ENCODE data around the gene SLC25A34. TPM values are rescaled to one million over a fixed set of nuclear protein-coding genes. Genes with fewer than 3 reads are reported as not detected.

The SLC25A34 gene
- total and polyA plus RNA-seq, 4 experiments from 2014 or later: 0.08 to 4.2 (median 2.2) TPM; not detected in 1

DNA sequence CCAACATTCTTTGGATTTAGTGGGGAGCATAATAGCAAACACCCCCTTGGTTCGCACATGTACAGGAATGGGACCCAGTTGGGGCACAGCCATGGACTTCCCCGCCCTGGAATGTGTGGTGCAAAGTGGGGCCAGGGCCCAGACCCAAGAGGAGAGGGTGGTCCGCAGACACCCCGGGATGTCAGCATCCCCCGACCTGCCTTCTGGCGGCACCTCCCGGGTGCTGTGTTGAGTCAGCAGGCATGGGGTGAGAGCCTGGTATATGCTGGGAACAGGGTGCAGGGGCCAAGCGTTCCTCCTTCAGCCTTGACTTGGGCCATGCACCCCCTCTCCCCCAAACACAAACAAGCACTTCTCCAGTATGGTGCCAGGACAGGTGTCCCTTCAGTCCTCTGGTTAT lies 49.6 kb downstream of the SLC25A34 start:
- DNase-seq: no peak
- peaks cover 0 to 5% of the 10 kb centered on the region in 2 donors for H3K27me3 Mint-ChIP-seq
- Histone ChIP-seq H3K9me3 (ENCODE audit: control insufficient read depth in 1 of 2, low read length in 2 of 2) (no peaks in the 10 kb centered on the region), H3K27me3 (ENCODE audit: insufficient read depth, low read length) (no peaks in the 10 kb centered on the region), H3K27ac (ENCODE audit: low read depth, low read length) (no peak overlapping the region), H3K4me1 (ENCODE audit: insufficient read depth, low read length) (no peaks in the 10 kb centered on the region), H3K4me3 (ENCODE audit: low read length in 2 of 2) (no peak overlapping the region), H3K36me3 (ENCODE audit: insufficient read depth, low read length) (no peaks in the 10 kb centered on the region)
- no peak overlapping the region for H3K27ac Mint-ChIP-seq
- intact Hi-C loops (cut with micrococcal nuclease): no loop called here
- H3K36me3 Mint-ChIP-seq: no peaks in the 10 kb centered on the region
- ChIA-PET POLR2A (ENCODE audit: partially characterized antibody) (no interaction called here), CTCF (ENCODE audit: partially characterized antibody) (interaction anchor here (1.6 kb wide), 1 partner anchor 8 kb away, joined by 7 read pairs; no protein-coding TSS in a partner anchor)
- no peak overlapping the region for H3K4me3 Mint-ChIP-seq
- no peaks in the 10 kb centered on the region for H3K9me3 Mint-ChIP-seq
- peaks cover 0 to under 1% (median 0%) of the 10 kb centered on the region in 4 donors for H3K4me1 Mint-ChIP-seq

DNA sequence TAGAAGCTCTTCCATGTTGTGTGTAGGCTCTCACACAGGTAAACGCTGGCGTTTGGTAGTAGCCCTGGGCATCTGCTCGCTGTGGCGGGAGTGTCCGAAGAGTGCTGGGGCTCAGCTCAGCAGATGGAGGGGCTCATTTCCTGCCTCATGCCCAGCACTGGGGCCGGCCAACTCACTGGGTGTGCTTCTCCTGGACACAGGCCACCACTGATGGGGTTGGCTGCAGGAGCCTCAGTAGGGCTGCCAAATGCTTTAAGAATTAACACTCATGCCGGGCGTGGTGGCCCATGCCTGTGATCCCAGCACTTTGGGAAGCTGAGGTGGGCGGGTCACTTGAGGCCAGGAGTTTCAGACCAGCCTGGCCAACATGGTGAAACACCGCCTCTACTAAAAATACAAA lies 50.5 kb downstream of the SLC25A34 start:
- POLR2A ChIA-PET (ENCODE audit: partially characterized antibody): no interaction called here
- Histone ChIP-seq H3K36me3 (ENCODE audit: insufficient read depth, low read length) (no peaks in the 10 kb centered on the region), H3K4me1 (ENCODE audit: insufficient read depth, low read length) (no peaks in the 10 kb centered on the region), H3K27me3 (ENCODE audit: insufficient read depth, low read length) (no peaks in the 10 kb centered on the region), H3K27ac (ENCODE audit: low read depth, low read length) (no peak overlapping the region), H3K9me3 (ENCODE audit: control insufficient read depth in 1 of 2, low read length in 2 of 2) (no peaks in the 10 kb centered on the region), H3K4me3 (ENCODE audit: low read length in 2 of 2) (no peak overlapping the region)
- intact Hi-C loops (cut with micrococcal nuclease): no loop called here
- Mint-ChIP-seq H3K9me3 (no peaks in the 10 kb centered on the region), H3K36me3 (no peaks in the 10 kb centered on the region), H3K27ac (no peak overlapping the region), H3K4me3 (no peak overlapping the region), H3K4me1 (peaks cover 0 to 2% (median 0%) of the 10 kb centered on the region in 4 donors), H3K27me3 (peaks cover 0 to 5% of the 10 kb centered on the region in 2 donors)
- CTCF ChIA-PET (ENCODE audit: partially characterized antibody): interaction anchor here (1.5 kb wide), 1 partner anchor 269 kb away, joined by 3 read pairs; no protein-coding TSS in a partner anchor
- no peak for DNase-seq

DNA sequence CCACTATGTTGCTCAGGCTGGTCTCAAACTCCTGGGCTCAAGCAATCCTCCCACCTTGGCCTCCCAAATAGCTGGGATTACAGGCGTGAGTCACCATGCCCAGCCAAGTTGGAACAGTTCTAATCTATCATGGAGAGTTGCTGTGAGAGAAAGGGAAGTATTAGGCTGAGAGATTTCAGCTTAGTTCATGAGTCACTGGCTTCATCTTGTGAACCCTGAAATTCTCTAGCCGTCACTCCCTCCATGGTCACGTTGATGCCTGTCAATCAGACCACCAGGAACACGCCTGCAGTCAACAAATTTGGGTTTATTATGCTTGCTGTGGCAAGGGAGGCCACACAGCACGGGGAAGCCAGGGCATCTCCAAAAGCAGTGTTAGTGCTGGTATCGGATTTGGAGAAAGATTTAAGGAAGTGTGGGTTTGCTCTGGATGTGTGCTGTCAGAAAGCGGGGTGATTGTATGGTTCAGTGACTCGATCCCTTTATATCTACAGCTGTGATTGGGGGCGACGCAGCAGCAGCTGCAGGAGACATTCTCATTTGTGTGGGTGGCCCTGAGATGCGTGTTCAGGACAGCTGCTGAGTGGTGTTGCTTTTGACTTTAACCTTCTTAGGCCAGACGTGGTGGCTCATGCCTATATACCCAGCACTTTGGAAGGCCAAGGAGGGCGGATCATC lies 52.7 kb downstream of the SLC25A34 start:
- Mint-ChIP-seq H3K27me3 (peaks cover 0 to 7% of the 10 kb centered on the region in 2 donors), H3K27ac (no peak overlapping the region), H3K36me3 (no peaks in the 10 kb centered on the region), H3K4me3 (no peak overlapping the region), H3K4me1 (peaks cover 2 to 5% (median 4%) of the 10 kb centered on the region in 4 donors), H3K9me3 (no peaks in the 10 kb centered on the region)
- no peaks in the 10 kb centered on the region for H3K27me3 ChIP-seq (ENCODE audit: insufficient read depth, low read length)
- ChIA-PET CTCF (ENCODE audit: partially characterized antibody) (interaction anchor here (0.8 to 1.6 kb wide), 2 partner anchors 26 to 268 kb away, joined by 3 to 4 read pairs; no protein-coding TSS in a partner anchor), POLR2A (ENCODE audit: partially characterized antibody) (no interaction called here)
- peaks cover 6% of the 10 kb centered on the region for H3K4me1 ChIP-seq (ENCODE audit: insufficient read depth, low read length)
- DNase-seq: no peak
- intact Hi-C loops (cut with micrococcal nuclease): no loop called here
- no peaks in the 10 kb centered on the region for H3K9me3 ChIP-seq (ENCODE audit: control insufficient read depth in 1 of 2, low read length in 2 of 2)
- H3K36me3 ChIP-seq (ENCODE audit: insufficient read depth, low read length): no peaks in the 10 kb centered on the region
- no peak overlapping the region for H3K27ac ChIP-seq (ENCODE audit: low read depth, low read length)
- no peak overlapping the region for H3K4me3 ChIP-seq (ENCODE audit: low read length in 2 of 2)

Other genes starting within 250 kb of the SLC25A34 start
- gene CASP9, start 212.0 kb upstream of the SLC25A34 start, total RNA-seq: 10 to 100 TPM; 11.3 to 11.7 TPM
- gene CASP9, start 212.0 kb upstream of the SLC25A34 start, polyA plus RNA-seq: 1 to 10 TPM; 8.3 to 8.6 TPM
- 10 to 100 TPM; 29.6 to 31.0 TPM for gene DNAJC16, start 209.4 kb upstream of the SLC25A34 start, total RNA-seq
- gene DNAJC16, start 209.4 kb upstream of the SLC25A34 start, polyA plus RNA-seq: 1 to 10 TPM; 5.1 to 8.2 TPM
- gene AGMAT, start 151.2 kb upstream of the SLC25A34 start, total RNA-seq: 1 to 10 TPM; 3.3 to 3.6 TPM
- 1 to 10 TPM; 6.1 to 7.1 TPM for gene AGMAT, start 151.2 kb upstream of the SLC25A34 start, polyA plus RNA-seq
- 10 to 100 TPM; 46.2 to 47.6 TPM for gene DDI2, start 118.8 kb upstream of the SLC25A34 start, total RNA-seq
- 1 to 10 TPM; 1.0 to 5.2 TPM for gene DDI2, start 118.8 kb upstream of the SLC25A34 start, polyA plus RNA-seq
- gene PLEKHM2, start 51.9 kb upstream of the SLC25A34 start, total RNA-seq: 10 to 100 TPM; 53.1 to 59.8 TPM
- 1 to 10 TPM; 2.0 to 8.8 TPM for gene PLEKHM2, start 51.9 kb upstream of the SLC25A34 start, polyA plus RNA-seq
- gene TMEM82, start 6.2 kb downstream of the SLC25A34 start, total RNA-seq: not detected
- not detected for gene TMEM82, start 6.2 kb downstream of the SLC25A34 start, polyA plus RNA-seq
- gene FBLIM1, start 22.5 kb downstream of the SLC25A34 start, total RNA-seq: not detected
- gene FBLIM1, start 22.5 kb downstream of the SLC25A34 start, polyA plus RNA-seq: not detected
- 1 to 10 TPM; 1.2 to 1.7 TPM for gene UQCRHL, start 71.4 kb downstream of the SLC25A34 start, total RNA-seq
- 1 to 10 TPM in 1 of 2 donors, under 1 TPM in 1; 0.26 to 1.1 TPM for gene UQCRHL, start 71.4 kb downstream of the SLC25A34 start, polyA plus RNA-seq
- 10 to 100 TPM; 80.8 to 87.8 TPM for gene SPEN, start 111.4 kb downstream of the SLC25A34 start, total RNA-seq
- 10 to 100 TPM in 1 of 2 donors, 1 to 10 TPM in 1; 2.4 to 44.0 TPM for gene SPEN, start 111.4 kb downstream of the SLC25A34 start, polyA plus RNA-seq
- 10 to 100 TPM; 52.6 to 61.0 TPM for gene ZBTB17, start 239.8 kb downstream of the SLC25A34 start, total RNA-seq
- gene ZBTB17, start 239.8 kb downstream of the SLC25A34 start, polyA plus RNA-seq: 10 to 100 TPM in 1 of 2 donors, 1 to 10 TPM in 1; 5.2 to 24.3 TPM